ENCODE measurements around the gene ZFAND3.

DNA sequence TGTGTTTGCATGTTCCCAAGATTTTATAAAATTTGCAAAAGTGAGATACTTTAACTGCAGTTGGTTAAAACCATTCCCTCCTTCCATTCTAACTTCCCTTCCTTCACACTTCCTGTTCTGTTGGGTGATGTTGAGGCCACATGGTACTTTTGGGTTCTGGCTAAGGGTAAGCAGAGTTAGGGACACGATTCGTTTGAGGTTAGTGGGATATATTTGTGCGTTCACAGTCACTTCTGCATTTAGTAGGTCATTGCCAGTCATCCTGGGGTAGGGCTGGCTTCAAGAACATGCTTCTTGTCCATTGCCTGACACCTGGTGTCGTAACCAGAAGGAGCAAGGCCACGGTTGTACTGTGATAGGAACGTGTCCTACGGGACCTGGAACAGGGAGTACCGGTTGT lies 340.1 kb downstream of the ZFAND3 start:
- no peak for TF ChIP-seq CTCF (conservative IDR thresholded peaks at IDR 0.05; ENCODE audit: low read depth in 2 of 2)
- no peak for TF ChIP-seq EZH2 (IDR thresholded peaks at IDR 0.05; ENCODE audit: low read depth, unreplicated experiment)
- no peak for TF ChIP-seq ZNF114 (CRISPR knock-in tag; IDR thresholded peaks at IDR 0.05)
- TF ChIP-seq JUNB (IDR thresholded peaks at IDR 0.05; ENCODE audit: unreplicated experiment) = no peak
- TF ChIP-seq POLR2AphosphoS5 (IDR thresholded peaks at IDR 0.05; ENCODE audit: low read depth) = no peak
- no peak for TF ChIP-seq ZNF462 (CRISPR knock-in tag; IDR thresholded peaks at IDR 0.05)
- TF ChIP-seq, protein P1, sequence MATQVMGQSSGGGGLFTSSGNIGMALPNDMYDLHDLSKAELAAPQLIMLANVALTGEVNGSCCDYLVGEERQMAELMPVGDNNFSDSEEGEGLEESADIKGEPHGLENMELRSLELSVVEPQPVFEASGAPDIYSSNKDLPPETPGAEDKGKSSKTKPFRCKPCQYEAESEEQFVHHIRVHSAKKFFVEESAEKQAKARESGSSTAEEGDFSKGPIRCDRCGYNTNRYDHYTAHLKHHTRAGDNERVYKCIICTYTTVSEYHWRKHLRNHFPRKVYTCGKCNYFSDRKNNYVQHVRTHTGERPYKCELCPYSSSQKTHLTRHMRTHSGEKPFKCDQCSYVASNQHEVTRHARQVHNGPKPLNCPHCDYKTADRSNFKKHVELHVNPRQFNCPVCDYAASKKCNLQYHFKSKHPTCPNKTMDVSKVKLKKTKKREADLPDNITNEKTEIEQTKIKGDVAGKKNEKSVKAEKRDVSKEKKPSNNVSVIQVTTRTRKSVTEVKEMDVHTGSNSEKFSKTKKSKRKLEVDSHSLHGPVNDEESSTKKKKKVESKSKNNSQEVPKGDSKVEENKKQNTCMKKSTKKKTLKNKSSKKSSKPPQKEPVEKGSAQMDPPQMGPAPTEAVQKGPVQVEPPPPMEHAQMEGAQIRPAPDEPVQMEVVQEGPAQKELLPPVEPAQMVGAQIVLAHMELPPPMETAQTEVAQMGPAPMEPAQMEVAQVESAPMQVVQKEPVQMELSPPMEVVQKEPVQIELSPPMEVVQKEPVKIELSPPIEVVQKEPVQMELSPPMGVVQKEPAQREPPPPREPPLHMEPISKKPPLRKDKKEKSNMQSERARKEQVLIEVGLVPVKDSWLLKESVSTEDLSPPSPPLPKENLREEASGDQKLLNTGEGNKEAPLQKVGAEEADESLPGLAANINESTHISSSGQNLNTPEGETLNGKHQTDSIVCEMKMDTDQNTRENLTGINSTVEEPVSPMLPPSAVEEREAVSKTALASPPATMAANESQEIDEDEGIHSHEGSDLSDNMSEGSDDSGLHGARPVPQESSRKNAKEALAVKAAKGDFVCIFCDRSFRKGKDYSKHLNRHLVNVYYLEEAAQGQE (IDR thresholded peaks at IDR 0.05; ENCODE audit: unreplicated experiment) = no peak
- TF ChIP-seq ETS1 (IDR thresholded peaks at IDR 0.05) = no peak
- TF ChIP-seq CREB1 (CRISPR knock-in tag; IDR thresholded peaks at IDR 0.05; ENCODE audit: low read depth) = no peak
- TF ChIP-seq EZH2phosphoT487 (IDR thresholded peaks at IDR 0.05; ENCODE audit: unreplicated experiment) = no peak
- TF ChIP-seq NANOG (IDR thresholded peaks at IDR 0.05; ENCODE audit: borderline replicate concordance) = no peak
- TF ChIP-seq STAT1 (IDR thresholded peaks at IDR 0.05; ENCODE audit: unreplicated experiment) = no peak

Measured in GM23338 (cell line).